Ovary (tissue), 9 donors: ENCODE measurements around the gene TECR. TPM values are rescaled to one million over a fixed set of nuclear protein-coding genes. Genes with fewer than 3 reads are reported as not detected.
"Not testable (repeated sequence)": the region's sequence is repeated elsewhere in the genome, so short reads cannot be mapped to it uniquely, and the experiment has no call there.

Source experiments
- DNase-seq, 5 donors: peaks; one replicate each; pipeline ENCODE4 v3.0.0-alpha.2; 2019 to 2020
- H3K27ac ChIP-seq, 2 donors: fragments of 200-600 bp; one replicate each; pipeline versions ENCODE4 v1.5.1 to v1.8.0; 2019 to 2022
- H3K27me3 ChIP-seq: fragments of 200-600 bp; one replicate; pipeline ENCODE4 v1.8.0; 2022
- H3K36me3 ChIP-seq: fragments of 200-600 bp; sonication (generic); one replicate; pipeline ENCODE4 v1.5.1; 2019
- H3K4me1 ChIP-seq: one replicate; pipeline ENCODE4 v1.8.1; 2013; ENCODE audit warnings: mild to moderate bottlenecking, moderate library complexity; ENCODE audit not compliant: insufficient read depth
- H3K4me3 ChIP-seq: fragments of 200-600 bp; sonication (generic); one replicate; pipeline ENCODE4 v1.5.1; 2017
- H3K9me3 ChIP-seq, 2 donors: fragments of 200-600 bp in 1 of 2; sonication (generic) in 1 of 2; one replicate each; pipeline versions ENCODE4 v1.5.1 to v1.8.1; 2013 to 2019; ENCODE audit warnings: mild to moderate bottlenecking in 1 of 2, moderate library complexity in 1 of 2
- CTCF ChIP-seq, 3 donors: fragments of 450-650 bp in 2 of 3; fragments of 200-600 bp in 1 of 3; IDR thresholded peaks; one replicate each; pipeline versions ENCODE4 v1.5.1 to v1.8.0; 2016 to 2022; ENCODE audit warnings: antibody characterized with exemption in 3 of 3, mild to moderate bottlenecking in 1 of 3
- EP300 ChIP-seq: sonication (generic); formaldehyde crosslinking; IDR thresholded peaks from one replicate; pipeline ENCODE4 v1.6.1; 2017; ENCODE audit warnings: antibody characterized with exemption
- POLR2A ChIP-seq: fragments of 450-650 bp; IDR thresholded peaks from one replicate; pipeline ENCODE4 v1.6.1; 2017; ENCODE audit warnings: antibody characterized with exemption, mild to moderate bottlenecking, moderate library complexity
- WGBS, 3 donors: extraction: QIAGEN DNeasy Blood & Tissue Kit in 1 of 3; methylation state at CpG; one replicate each; pipeline versions ENCODE4 v1.1.5 to v1.1.7; 2013 to 2017; 5-methylcytosine and 5-hydroxymethylcytosine counted together
- intact Hi-C, 4 donors: fragments of 100-400 bp; cut with DNase I; formaldehyde crosslinking; loops; one replicate each; pipeline versions ENCODE4 v1.11.0 to v1.15.1; 2022 to 2023
- polyA plus RNA-seq, 2 donors: library from polyadenylated mRNA; stranded (reverse); fragments of 200-250 nt in 1 of 2; fragments of 350-450 nt in 1 of 2; fragmentation: Illumina TruSeq in 1 of 2; extraction: RNeasy Lipid Tissue Mini Kit (QIAGEN cat#74804) in 1 of 2; gene quantifications; one replicate each; pipeline ENCODE4 v1.2.3, GENCODE V29; 2013 to 2014
- total RNA-seq, 7 donors: library from RNA; depleted of rRNA in 2 of 7; stranded (reverse); fragments of >200 nt in 2 of 7; fragmentation: NEBNext Ultra II Directional in 3 of 7; extraction: Animal tissue kit (Norgen Biotek cat#: 25700) in 3 of 7; gene quantifications; one replicate each; pipeline versions ENCODE4 v1.1.0 to v1.2.4, GENCODE V29; 2016 to 2023
- donor health status: DM: no; HTN: no; CAD: no; lungs with moderate emphysema.
- donor health status: DM: no; HTN: no; CAD: no.
- donor health status: Bipolar disorder and iron deficiency.
- donor health status: DM: yes; HTN: yes; CAD: no.
- donor health status: DM: no; HTN: no; CAD: no.
- donor health status: DM: yes; HTN: yes; CAD: no.

The TECR gene
- total and polyA plus RNA-seq, 9 donors = 22.3 to 115 (median 92.4) TPM

- no peak overlapping the region for H3K4me3 ChIP-seq
- peak in 1 of 5 donors; percentile 52 for DNase-seq
- H3K27ac ChIP-seq = no peak overlapping the region
- H3K27me3 ChIP-seq = no peaks in the 10 kb centered on the region
- no peaks in the 10 kb centered on the region for H3K4me1 ChIP-seq
- no peaks in the 10 kb centered on the region for H3K36me3 ChIP-seq
- intact Hi-C loops = no loop called here
- TF ChIP-seq EP300 = no peak
- H3K9me3 ChIP-seq = no peaks in the 10 kb centered on the region
- WGBS, 3 donors = 63 to 77% (median 66%) methylated on average over 21 to 33 of the region's 33 CpGs
Measured at GRCh38 chr19:14563989-14564651, 34.7 kb downstream of the TECR start.

- H3K4me1 ChIP-seq, H3K36me3 ChIP-seq, H3K9me3 ChIP-seq, intact Hi-C loops, H3K4me3 ChIP-seq, H3K27me3 ChIP-seq, H3K27ac ChIP-seq: not testable (repeated sequence)
- 66 to 78% (median 74%) methylated on average over 18 to 22 of the region's 22 CpGs for WGBS, 3 donors
- DNase-seq = peak in 1 of 5 donors; percentile 39
Measured at GRCh38 chr19:14564652-14565297, 35.4 kb downstream of the TECR start.

- peak in 1 of 5 donors; percentile 38 for DNase-seq
- Histone ChIP-seq H3K27me3 (no peaks in the 10 kb centered on the region), H3K27ac (no peak overlapping the region), H3K4me3 (no peak overlapping the region), H3K36me3 (no peaks in the 10 kb centered on the region), H3K4me1 (peaks cover 1% of the 10 kb centered on the region), H3K9me3 (no peaks in the 10 kb centered on the region)
- intact Hi-C loops = no loop called here
- 87 to 89% (median 87%) methylated on average over 22 of the region's 22 CpGs for WGBS, 3 donors
- TF ChIP-seq POLR2A (no peak), CTCF (IDR thresholded peaks at IDR 0.05) (no peak), EP300 (no peak)
Measured at GRCh38 chr19:14565298-14565679, 35.9 kb downstream of the TECR start.

- peak in 1 of 5 donors; percentile 45 for DNase-seq
- Histone ChIP-seq H3K4me3 (no peak overlapping the region), H3K36me3 (no peaks in the 10 kb centered on the region), H3K4me1 (peaks cover 7% of the 10 kb centered on the region), H3K9me3 (no peaks in the 10 kb centered on the region), H3K27ac (no peak overlapping the region), H3K27me3 (no peaks in the 10 kb centered on the region)
- TF ChIP-seq EP300 = no peak
- TF ChIP-seq POLR2A = no peak
- no peak for TF ChIP-seq CTCF (IDR thresholded peaks at IDR 0.05)
- intact Hi-C loops = no loop called here
- WGBS, 3 donors = 78 to 83% (median 83%) methylated on average over 26 to 29 of the region's 31 CpGs
Measured at GRCh38 chr19:14565765-14566711, 36.6 kb downstream of the TECR start.

GRCh38 chr19:14566712-14567077 is 37.3 kb downstream of the TECR start:
- no peak for TF ChIP-seq POLR2A
- no peak for TF ChIP-seq CTCF (IDR thresholded peaks at IDR 0.05)
- no peak for TF ChIP-seq EP300
- peaks cover 10% of the 10 kb centered on the region for H3K4me1 ChIP-seq
- intact Hi-C loops = no loop called here

More at GRCh38 chr19:14566712-14567077, 37.3 kb downstream of the TECR start:
- Histone ChIP-seq H3K27ac (no peak overlapping the region), H3K27me3 (no peaks in the 10 kb centered on the region), H3K36me3 (no peaks in the 10 kb centered on the region), H3K9me3 (no peaks in the 10 kb centered on the region), H3K4me3 (no peak overlapping the region)
- DNase-seq = no peak
- 75 to 80% (median 76%) methylated on average over 4 to 18 of the region's 18 CpGs for WGBS, 3 donors
